ENCODE measurements around the gene NPM3. TPM values are rescaled to one million over a fixed set of nuclear protein-coding genes. Genes with fewer than 3 reads are reported as not detected.

NPM3 gene
- total RNA-seq, 1 donor from 2014 or later, result 39.3 TPM

- H3K4me3 Mint-ChIP-seq (ENCODE audit: low read depth), result peak overlapping the region; percentile 100
- peak overlapping the region; percentile 94 for H3K27ac Mint-ChIP-seq
- no peak for TF ChIP-seq CTCF (IDR thresholded peaks at IDR 0.05; ENCODE audit: unreplicated experiment)
- H3K36me3 Mint-ChIP-seq (ENCODE audit: insufficient read depth), result peaks cover 10% of the 10 kb centered on the region
- no peak for DNase-seq (ENCODE audit: low spot score, unreplicated experiment)
- no peaks in the 10 kb centered on the region for H3K9me3 Mint-ChIP-seq (ENCODE audit: low read depth)
- H3K4me1 Mint-ChIP-seq (ENCODE audit: low read depth), result peaks cover 29% of the 10 kb centered on the region
- peaks cover 20% of the 10 kb centered on the region for H3K27me3 Mint-ChIP-seq
Measured at GRCh38 chr10:101781984-101782810, 1.0 kb downstream of the NPM3 start.

- peak overlapping the region; percentile 100 for H3K4me3 Mint-ChIP-seq (ENCODE audit: low read depth)
- no peak for TF ChIP-seq CTCF (IDR thresholded peaks at IDR 0.05; ENCODE audit: unreplicated experiment)
- H3K36me3 Mint-ChIP-seq (ENCODE audit: insufficient read depth), result peaks cover 8% of the 10 kb centered on the region
- no peak overlapping the region for H3K27ac Mint-ChIP-seq
- H3K4me1 Mint-ChIP-seq (ENCODE audit: low read depth), result peaks cover 29% of the 10 kb centered on the region
- H3K27me3 Mint-ChIP-seq, result peaks cover 26% of the 10 kb centered on the region
- DNase-seq (ENCODE audit: low spot score, unreplicated experiment), result no peak
- no peaks in the 10 kb centered on the region for H3K9me3 Mint-ChIP-seq (ENCODE audit: low read depth)
Measured at GRCh38 chr10:101781655-101781983, 1.6 kb downstream of the NPM3 start.

GRCh38 chr10:101780818-101781654, 2.2 kb downstream of the NPM3 start:
- peaks cover 6% of the 10 kb centered on the region for H3K36me3 Mint-ChIP-seq (ENCODE audit: insufficient read depth)
- peak overlapping the region; percentile 29 for H3K27ac Mint-ChIP-seq
- DNase-seq (ENCODE audit: low spot score, unreplicated experiment), result no peak
- peaks cover 29% of the 10 kb centered on the region for H3K4me1 Mint-ChIP-seq (ENCODE audit: low read depth)
- H3K4me3 Mint-ChIP-seq (ENCODE audit: low read depth), result peak overlapping the region; percentile 100
- H3K9me3 Mint-ChIP-seq (ENCODE audit: low read depth), result no peaks in the 10 kb centered on the region
- peak; percentile 97 for TF ChIP-seq CTCF (IDR thresholded peaks at IDR 0.05; ENCODE audit: unreplicated experiment)
- peaks cover 27% of the 10 kb centered on the region for H3K27me3 Mint-ChIP-seq

GRCh38 chr10:101780187-101780817, 2.9 kb downstream of the NPM3 start:
- H3K27me3 Mint-ChIP-seq, result peaks cover 27% of the 10 kb centered on the region
- peaks cover under 1% of the 10 kb centered on the region for H3K36me3 Mint-ChIP-seq (ENCODE audit: insufficient read depth)
- DNase-seq (ENCODE audit: low spot score, unreplicated experiment), result no peak
- peaks cover 29% of the 10 kb centered on the region for H3K4me1 Mint-ChIP-seq (ENCODE audit: low read depth)
- peak overlapping the region; percentile 77 for H3K27ac Mint-ChIP-seq
- peak overlapping the region; percentile 40 for H3K4me3 Mint-ChIP-seq (ENCODE audit: low read depth)
- no peak for TF ChIP-seq CTCF (IDR thresholded peaks at IDR 0.05; ENCODE audit: unreplicated experiment)
- no peaks in the 10 kb centered on the region for H3K9me3 Mint-ChIP-seq (ENCODE audit: low read depth)
